ENCODE data around the gene HAUS3.

DNA sequence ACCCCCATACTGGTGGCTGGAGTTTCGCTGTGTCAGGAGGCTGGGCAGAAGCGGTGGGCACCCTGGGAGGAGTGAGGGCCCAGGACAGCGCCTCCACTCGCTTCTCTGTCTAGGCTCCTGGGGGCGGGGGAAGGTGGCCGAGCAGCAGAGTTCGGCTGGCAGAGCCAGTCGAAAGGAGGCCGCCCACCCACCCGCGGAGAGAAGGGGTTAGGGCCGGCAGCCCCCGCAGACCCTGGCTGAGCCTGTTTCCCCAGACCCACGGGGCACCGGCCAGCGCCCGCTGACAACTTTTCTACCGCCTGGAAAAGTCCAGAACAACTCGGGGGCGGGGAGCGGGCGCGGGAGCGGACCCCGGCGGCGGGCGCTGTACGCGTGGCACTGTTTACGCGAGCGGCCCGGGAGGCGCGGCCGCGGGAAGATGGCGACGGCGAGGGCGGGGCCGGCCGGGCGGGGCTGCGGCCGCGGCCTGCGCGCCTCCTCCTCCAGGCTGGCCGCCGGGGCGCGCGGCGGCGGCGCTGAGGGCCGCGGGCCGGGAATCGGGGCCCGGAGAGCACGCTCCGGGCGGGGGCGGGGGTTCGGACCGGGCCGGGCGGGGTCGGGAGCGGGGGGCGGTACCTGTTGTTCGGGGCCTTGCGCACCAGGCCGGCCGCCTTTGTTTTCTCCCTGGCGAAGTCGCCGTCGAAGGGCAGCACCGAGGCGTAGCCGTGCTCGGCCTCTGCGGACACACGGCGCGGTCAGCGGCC, 19.4 kb upstream of the HAUS3 start:
- no peak for TF ChIP-seq ZNF430 (CRISPR knock-in tag; IDR thresholded peaks at IDR 0.05)
- TF ChIP-seq EZH2 (conservative IDR thresholded peaks at IDR 0.05; ENCODE audit: low read depth, low read length) = no peak
- TF ChIP-seq, protein P1, sequence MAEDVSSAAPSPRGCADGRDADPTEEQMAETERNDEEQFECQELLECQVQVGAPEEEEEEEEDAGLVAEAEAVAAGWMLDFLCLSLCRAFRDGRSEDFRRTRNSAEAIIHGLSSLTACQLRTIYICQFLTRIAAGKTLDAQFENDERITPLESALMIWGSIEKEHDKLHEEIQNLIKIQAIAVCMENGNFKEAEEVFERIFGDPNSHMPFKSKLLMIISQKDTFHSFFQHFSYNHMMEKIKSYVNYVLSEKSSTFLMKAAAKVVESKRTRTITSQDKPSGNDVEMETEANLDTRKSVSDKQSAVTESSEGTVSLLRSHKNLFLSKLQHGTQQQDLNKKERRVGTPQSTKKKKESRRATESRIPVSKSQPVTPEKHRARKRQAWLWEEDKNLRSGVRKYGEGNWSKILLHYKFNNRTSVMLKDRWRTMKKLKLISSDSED (CRISPR knock-in tag; IDR thresholded peaks at IDR 0.05) = no peak
- TF ChIP-seq BRD4 (CRISPR knock-in tag; IDR thresholded peaks at IDR 0.05) = no peak
- TF ChIP-seq, protein P2, sequence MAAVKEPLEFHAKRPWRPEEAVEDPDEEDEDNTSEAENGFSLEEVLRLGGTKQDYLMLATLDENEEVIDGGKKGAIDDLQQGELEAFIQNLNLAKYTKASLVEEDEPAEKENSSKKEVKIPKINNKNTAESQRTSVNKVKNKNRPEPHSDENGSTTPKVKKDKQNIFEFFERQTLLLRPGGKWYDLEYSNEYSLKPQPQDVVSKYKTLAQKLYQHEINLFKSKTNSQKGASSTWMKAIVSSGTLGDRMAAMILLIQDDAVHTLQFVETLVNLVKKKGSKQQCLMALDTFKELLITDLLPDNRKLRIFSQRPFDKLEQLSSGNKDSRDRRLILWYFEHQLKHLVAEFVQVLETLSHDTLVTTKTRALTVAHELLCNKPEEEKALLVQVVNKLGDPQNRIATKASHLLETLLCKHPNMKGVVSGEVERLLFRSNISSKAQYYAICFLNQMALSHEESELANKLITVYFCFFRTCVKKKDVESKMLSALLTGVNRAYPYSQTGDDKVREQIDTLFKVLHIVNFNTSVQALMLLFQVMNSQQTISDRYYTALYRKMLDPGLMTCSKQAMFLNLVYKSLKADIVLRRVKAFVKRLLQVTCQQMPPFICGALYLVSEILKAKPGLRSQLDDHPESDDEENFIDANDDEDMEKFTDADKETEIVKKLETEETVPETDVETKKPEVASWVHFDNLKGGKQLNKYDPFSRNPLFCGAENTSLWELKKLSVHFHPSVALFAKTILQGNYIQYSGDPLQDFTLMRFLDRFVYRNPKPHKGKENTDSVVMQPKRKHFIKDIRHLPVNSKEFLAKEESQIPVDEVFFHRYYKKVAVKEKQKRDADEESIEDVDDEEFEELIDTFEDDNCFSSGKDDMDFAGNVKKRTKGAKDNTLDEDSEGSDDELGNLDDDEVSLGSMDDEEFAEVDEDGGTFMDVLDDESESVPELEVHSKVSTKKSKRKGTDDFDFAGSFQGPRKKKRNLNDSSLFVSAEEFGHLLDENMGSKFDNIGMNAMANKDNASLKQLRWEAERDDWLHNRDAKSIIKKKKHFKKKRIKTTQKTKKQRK (IDR thresholded peaks at IDR 0.05; ENCODE audit: low read length) = no peak
- TF ChIP-seq, protein P3, sequence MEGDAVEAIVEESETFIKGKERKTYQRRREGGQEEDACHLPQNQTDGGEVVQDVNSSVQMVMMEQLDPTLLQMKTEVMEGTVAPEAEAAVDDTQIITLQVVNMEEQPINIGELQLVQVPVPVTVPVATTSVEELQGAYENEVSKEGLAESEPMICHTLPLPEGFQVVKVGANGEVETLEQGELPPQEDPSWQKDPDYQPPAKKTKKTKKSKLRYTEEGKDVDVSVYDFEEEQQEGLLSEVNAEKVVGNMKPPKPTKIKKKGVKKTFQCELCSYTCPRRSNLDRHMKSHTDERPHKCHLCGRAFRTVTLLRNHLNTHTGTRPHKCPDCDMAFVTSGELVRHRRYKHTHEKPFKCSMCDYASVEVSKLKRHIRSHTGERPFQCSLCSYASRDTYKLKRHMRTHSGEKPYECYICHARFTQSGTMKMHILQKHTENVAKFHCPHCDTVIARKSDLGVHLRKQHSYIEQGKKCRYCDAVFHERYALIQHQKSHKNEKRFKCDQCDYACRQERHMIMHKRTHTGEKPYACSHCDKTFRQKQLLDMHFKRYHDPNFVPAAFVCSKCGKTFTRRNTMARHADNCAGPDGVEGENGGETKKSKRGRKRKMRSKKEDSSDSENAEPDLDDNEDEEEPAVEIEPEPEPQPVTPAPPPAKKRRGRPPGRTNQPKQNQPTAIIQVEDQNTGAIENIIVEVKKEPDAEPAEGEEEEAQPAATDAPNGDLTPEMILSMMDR (CRISPR knock-in tag; IDR thresholded peaks at IDR 0.05) = 0 out of 2 replicates have a peak, but pooled peaks have one; percentile 10
- TF ChIP-seq POLR2AphosphoS5 (IDR thresholded peaks at IDR 0.05; ENCODE audit: low read depth, low read length) = no peak
- TF ChIP-seq ZNF670 (CRISPR knock-in tag; IDR thresholded peaks at IDR 0.05; ENCODE audit: borderline replicate concordance) = no peak
- no peak for TF ChIP-seq TCF7L2 (IDR thresholded peaks at IDR 0.05; ENCODE audit: low read depth, low read length)
- TF ChIP-seq IKZF4 (CRISPR knock-in tag; IDR thresholded peaks at IDR 0.05; ENCODE audit: borderline replicate concordance, low read depth, not compliant biosample characterization) = no peak

Measured in HepG2 (cell line).